Activated naive CD4-positive, alpha-beta T cell treated with anti-CD3 and anti-CD28 coated beads, Interleukin-2, amount 50 U/mL, for 16 hours (primary cell): ENCODE measurements around the gene RAB11FIP4.

ENCODE experiments used
- DNase-seq: peaks from one replicate; pipeline ENCODE4 v3.0.0-alpha.2; 2020

The RAB11FIP4 gene

GRCh38 chr17:31412511-31412910, 21.0 kb downstream of the RAB11FIP4 start:
- DNase-seq = no peak

GRCh38 chr17:31413081-31413799, 21.8 kb downstream of the RAB11FIP4 start:
- no peak for DNase-seq

GRCh38 chr17:31413874-31414549, 22.5 kb downstream of the RAB11FIP4 start:
- DNase-seq = no peak

DNA sequence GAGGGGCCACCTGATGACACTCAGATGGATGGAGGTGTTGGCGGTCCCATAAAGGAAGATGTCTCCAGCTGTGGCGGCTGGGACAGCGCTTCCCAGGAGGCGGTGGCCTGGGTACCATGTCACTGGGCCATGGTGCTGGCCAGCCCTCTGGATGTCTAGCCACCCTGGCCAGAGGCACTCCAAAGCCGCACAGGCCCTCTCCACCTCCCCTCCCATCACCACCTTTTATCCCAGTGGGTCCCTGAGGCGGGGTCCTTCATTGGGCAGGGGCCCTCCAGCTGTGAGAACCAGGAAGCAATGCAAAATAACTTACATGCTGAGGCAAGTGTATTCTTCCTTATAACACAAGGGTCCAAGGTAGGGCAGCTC, 23.1 kb downstream of the RAB11FIP4 start:
- DNase-seq = no peak

- no peak for DNase-seq
Observed at GRCh38 chr17:31415004-31415454, 23.6 kb downstream of the RAB11FIP4 start.

GRCh38 chr17:31415640-31416502, 24.4 kb downstream of the RAB11FIP4 start:
- no peak for DNase-seq

DNA sequence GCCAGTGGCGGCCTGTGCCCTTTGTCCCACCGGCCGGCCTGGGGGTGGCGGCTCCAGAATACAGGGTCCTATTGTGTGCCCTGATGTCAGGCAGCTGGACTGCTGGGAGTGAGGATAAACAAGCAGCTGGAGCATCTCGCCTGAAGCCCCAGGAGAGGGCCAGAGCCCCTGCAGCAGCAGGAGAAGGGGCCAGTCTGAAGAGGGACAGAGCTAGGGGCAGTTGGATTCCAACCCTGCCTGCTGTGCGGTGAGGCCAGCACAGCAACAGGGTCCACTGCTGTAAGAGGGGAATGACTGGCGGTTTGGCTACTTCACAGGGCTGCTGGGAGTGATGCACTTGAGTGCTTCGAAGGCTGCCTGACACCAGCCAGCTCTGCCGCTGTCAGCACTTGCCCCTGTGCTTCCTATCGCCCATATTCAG, 25.0 kb downstream of the RAB11FIP4 start:
- no peak for DNase-seq

- no peak for DNase-seq
Observed at GRCh38 chr17:31417051-31417792, 25.7 kb downstream of the RAB11FIP4 start.

- no peak for DNase-seq
Observed at GRCh38 chr17:31418773-31419350, 27.4 kb downstream of the RAB11FIP4 start.

DNA sequence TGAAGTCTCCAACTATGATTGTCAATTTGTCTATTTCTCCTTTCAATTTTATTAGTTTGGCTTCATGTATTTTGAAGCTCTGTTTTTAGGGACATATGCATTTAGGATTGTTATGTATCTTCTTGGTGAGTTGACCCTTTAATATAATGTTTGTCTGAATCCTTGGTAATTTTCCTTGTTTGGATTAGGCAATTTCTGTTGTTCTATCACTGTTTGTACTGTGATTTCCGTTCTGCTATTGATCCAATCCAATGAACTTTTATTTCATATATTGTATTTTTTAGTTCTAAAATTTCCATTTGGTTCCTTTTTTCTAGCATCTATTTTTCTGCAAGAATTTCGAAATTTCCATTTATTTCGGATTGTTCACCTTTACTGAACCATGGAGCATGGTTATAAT, 31.0 kb downstream of the RAB11FIP4 start:
- DNase-seq = no peak

DNA sequence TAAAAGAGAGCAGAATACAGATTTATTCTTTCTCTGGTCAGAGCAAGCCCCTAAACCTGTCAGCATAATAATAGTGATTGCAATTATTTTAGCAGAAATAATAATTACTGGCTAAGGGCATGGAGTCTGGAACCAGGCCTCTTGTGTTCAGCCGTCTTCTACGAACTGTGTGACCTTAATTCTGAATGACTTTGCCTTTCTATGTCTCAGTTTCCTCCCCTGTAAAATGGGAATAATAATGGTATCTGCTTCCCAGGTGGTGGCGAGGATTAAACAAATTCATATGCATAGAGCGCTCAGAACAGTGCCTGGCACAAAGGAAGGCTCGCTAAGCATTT, 33.4 kb downstream of the RAB11FIP4 start:
- no peak for DNase-seq

DNA sequence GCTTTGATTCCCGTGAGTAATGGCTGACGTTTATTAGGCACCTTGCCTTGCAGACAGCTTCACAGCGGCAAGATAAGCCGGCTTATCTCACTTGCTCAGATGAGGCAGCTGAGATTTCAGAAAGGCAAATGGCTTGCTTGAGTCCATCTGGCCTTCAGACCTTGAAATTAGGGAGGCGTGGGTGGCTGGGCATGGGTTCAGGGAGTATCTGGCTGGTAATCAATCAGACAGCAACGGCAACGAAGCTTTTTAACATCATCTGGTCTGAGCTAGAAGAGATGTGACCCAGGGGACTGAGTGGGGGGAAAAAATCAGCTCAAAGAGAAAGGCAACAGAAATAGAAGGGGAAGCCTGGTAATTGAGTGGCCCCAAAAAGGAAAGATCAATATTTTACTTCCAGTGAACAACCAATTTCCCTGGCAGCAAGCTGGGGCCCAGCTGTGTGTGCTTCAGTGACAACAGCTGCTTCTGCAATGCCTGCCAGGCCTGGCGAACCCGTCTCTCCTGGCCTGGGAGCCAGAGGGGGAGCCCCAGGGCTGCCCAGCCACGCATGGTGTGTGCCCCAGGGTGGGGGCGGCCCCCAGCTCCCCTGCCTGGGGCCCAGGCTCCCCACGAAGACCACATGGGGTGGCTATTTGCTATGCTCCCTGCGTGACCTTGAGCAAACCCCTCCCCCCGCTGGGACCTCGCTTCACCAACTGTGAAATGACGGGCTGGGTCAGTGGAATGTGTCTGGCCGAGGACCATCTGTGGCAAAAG, 34.0 kb downstream of the RAB11FIP4 start:
- DNase-seq = no peak

DNA sequence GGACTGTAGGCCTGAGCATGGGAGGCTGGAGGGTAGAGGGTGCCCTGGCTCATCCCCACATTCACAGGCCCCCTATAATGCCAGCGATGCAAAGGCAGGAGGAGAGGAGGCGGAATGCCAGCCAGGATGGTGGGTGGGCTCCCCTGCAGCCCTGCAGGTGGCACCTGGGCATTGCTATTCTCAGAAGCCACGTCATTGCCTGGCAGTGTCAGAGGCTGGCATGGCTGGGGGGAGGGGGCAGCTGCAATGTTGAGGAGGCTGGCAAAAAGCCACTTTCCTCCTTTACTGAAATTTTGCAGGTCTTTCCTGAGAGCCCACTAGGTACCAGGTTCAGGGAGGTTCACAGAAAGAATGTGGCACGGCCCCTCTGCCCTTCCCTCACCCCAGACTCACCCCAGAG, 36.2 kb downstream of the RAB11FIP4 start:
- DNase-seq = no peak

DNA sequence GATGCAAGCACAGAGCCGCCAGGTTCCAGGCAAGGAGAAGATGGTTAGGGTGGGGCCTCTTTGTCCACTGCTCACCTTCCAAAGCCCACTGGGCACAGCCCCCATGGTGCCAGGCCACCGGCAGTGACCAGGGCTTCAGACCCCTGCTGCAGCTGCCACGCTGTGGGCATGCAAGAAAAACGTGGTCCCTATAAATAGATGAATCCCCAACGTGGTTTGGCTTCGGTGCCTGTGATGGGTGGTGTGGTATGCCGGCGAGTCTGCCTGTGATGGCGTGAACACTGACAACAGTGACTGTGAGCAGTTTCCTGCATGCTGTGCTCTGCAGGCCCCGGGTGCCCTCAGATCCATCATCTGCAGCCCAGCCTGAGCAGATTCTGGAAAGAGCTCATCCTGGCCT, 36.6 kb downstream of the RAB11FIP4 start:
- DNase-seq = no peak

- DNase-seq = no peak
Observed at GRCh38 chr17:31428512-31428911, 37.0 kb downstream of the RAB11FIP4 start.

DNA sequence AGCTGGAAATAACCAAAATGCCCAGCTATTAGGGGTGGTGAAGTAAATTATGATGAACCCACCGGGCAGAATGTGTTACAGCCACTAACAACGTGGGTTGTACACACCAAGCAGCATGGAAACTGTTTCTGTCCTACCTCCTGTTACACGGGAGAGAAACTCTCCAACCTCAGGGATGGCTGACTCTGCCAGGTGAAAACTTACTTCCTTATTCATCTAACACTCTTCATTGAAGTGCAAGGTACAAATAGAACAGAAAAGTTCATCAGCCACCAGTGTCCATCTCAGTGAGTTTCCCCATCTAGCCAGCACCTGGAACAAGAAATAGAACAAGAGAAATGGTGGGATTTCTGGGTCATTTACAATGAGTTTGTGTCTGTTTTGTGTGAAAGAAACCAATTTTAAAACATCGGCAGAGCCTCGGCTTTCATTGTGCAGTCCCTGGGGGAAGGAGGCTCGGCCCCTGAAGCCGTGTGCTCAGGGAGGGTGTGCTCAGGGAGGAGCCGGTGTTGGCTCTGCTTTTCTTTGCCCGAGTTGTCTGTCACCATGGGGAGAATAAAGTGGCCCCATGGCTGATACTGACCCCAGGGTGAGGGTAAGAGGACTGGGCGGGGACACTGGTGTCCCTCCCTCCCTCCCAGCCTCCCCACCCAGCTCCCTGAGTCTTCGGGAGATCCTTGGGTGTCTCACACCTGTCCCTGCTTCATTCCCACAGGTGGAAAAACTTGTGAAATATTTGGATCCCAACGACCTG, 39.8 kb downstream of the RAB11FIP4 start:
- no peak for DNase-seq

GRCh38 chr17:31431852-31432658, 40.6 kb downstream of the RAB11FIP4 start:
- no peak for DNase-seq

- no peak for DNase-seq
Observed at GRCh38 chr17:31433091-31433790, 41.8 kb downstream of the RAB11FIP4 start.
